ENCODE data around the gene ERN2. TPM values are rescaled to one million over a fixed set of nuclear protein-coding genes. Genes with fewer than 3 reads are reported as not detected.

The ERN2 gene
- total and polyA plus RNA-seq, 2 of the 13 experiments (the other 11 are each of a cell fraction or from before 2014, with no cell fraction given), result 2.2 to 3.5 TPM

GRCh38 chr16:23704772-23705516 is 8.1 kb downstream of the ERN2 start (continued):
- TF ChIP-seq, protein P1, sequence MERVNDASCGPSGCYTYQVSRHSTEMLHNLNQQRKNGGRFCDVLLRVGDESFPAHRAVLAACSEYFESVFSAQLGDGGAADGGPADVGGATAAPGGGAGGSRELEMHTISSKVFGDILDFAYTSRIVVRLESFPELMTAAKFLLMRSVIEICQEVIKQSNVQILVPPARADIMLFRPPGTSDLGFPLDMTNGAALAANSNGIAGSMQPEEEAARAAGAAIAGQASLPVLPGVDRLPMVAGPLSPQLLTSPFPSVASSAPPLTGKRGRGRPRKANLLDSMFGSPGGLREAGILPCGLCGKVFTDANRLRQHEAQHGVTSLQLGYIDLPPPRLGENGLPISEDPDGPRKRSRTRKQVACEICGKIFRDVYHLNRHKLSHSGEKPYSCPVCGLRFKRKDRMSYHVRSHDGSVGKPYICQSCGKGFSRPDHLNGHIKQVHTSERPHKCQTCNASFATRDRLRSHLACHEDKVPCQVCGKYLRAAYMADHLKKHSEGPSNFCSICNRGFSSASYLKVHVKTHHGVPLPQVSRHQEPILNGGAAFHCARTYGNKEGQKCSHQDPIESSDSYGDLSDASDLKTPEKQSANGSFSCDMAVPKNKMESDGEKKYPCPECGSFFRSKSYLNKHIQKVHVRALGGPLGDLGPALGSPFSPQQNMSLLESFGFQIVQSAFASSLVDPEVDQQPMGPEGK (CRISPR knock-in tag; IDR thresholded peaks at IDR 0.05), result 0 out of 2 replicates have a peak, but pooled peaks have one; percentile 40
- TF ChIP-seq EP300 (IDR thresholded peaks at IDR 0.05; ENCODE audit: low read depth in 2 of 2, low read length in 2 of 2) (peak; percentile 0 to 43; a peak in 2 of 4 replicates), EP300 (CRISPR knock-in tag; IDR thresholded peaks at IDR 0.05; ENCODE audit: borderline replicate concordance) (no peak), SAP130 (CRISPR knock-in tag; IDR thresholded peaks at IDR 0.05; ENCODE audit: low read depth) (0 out of 2 replicates have a peak, but pooled peaks have one; percentile 34), ZNF296 (CRISPR knock-in tag; conservative IDR thresholded peaks at IDR 0.05) (0 out of 2 replicates have a peak, but pooled peaks have one; percentile 38), FOSL2 (CRISPR knock-in tag; IDR thresholded peaks at IDR 0.05) (peak; percentile 28; the same call in 1 of the 2 replicates), UBTF (CRISPR knock-in tag; IDR thresholded peaks at IDR 0.05) (peak; percentile 48), ZNF225 (CRISPR knock-in tag; IDR thresholded peaks at IDR 0.05) (peak; percentile 78; the same call in 1 of the 2 replicates), ZSCAN31 (CRISPR knock-in tag; IDR thresholded peaks at IDR 0.05; ENCODE audit: low read depth) (no peak), POLR2AphosphoS5 (IDR thresholded peaks at IDR 0.05; ENCODE audit: low read depth, low read length) (no peak), AHDC1 (CRISPR knock-in tag; IDR thresholded peaks at IDR 0.05; ENCODE audit: borderline replicate concordance) (no peak), NFKB2 (CRISPR knock-in tag; IDR thresholded peaks at IDR 0.05; ENCODE audit: borderline replicate concordance) (0 out of 2 replicates have a peak, but pooled peaks have one; percentile 7), FOXK1 (CRISPR knock-in tag; IDR thresholded peaks at IDR 0.05; ENCODE audit: borderline replicate concordance, low read depth) (no peak), ZNF10 (CRISPR knock-in tag; IDR thresholded peaks at IDR 0.05; ENCODE audit: borderline replicate concordance, low read depth) (no peak), RAD21 (CRISPR knock-in tag; IDR thresholded peaks at IDR 0.05) (0 out of 2 replicates have a peak, but pooled peaks have one; percentile 10), THAP8 (CRISPR knock-in tag; IDR thresholded peaks at IDR 0.05; ENCODE audit: borderline replicate concordance) (0 out of 2 replicates have a peak, but pooled peaks have one; percentile 4), LCORL (IDR thresholded peaks at IDR 0.05) (no peak), LCORL (CRISPR knock-in tag; IDR thresholded peaks at IDR 0.05) (peak; percentile 59; the same call in 1 of the 2 replicates)

All from HepG2 (cell line).